ENCODE measurements around the gene DNMT1. TPM values are rescaled to one million over a fixed set of nuclear protein-coding genes. Genes with fewer than 3 reads are reported as not detected.

Gene DNMT1
- total RNA-seq, 4 donors from 2014 or later, result 23.3 to 122 (median 42.0) TPM

DNA sequence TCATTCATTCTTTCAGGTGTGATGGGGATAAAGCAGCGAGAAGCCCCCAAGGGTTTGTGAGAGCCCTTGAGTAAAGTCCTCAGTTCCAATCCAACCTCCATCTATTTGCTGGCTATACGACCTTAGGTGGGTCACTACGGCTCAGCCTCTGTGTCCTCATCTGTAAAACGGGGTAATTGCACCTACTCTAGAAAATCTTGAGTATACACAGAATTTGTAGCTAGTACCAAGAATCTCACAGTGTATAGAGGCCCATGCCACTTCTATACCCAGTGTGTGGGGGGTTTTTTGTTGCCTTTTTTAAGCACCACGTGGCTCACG lies 406 bp upstream of the DNMT1 start:
- Histone ChIP-seq H3K36me3 (no peaks in the 10 kb centered on the region), H3K4me3 (peak overlapping the region; percentile 72 to 87 (median 78)), H3K4me1 (peaks cover 10 to 20% (median 15%) of the 10 kb centered on the region in 4 donors), H3K9me3 (no peaks in the 10 kb centered on the region), H3K27ac (peak overlapping the region; percentile 88 to 96 (median 92)), H3K27me3 (no peaks in the 10 kb centered on the region)
- in situ Hi-C loops (cut with MboI; ENCODE audit: low pct_ligation_motif_present in 1 of 4, low pct_unique_long_range_greater_than_20kb in 1 of 4, low sequenced_read_pairs in 3 of 4) (loop anchor here in 1 of 4 donors (10.0 kb wide), 1 partner anchor 50 kb away; no protein-coding TSS in a partner anchor), intact Hi-C loops (cut with DNase I; ENCODE audit: low total_unique reads) (no loop called here)
- no peak for DNase-seq
- TF ChIP-seq EP300 (IDR thresholded peaks at IDR 0.05; ENCODE audit: low read depth) (no peak), POLR2A (IDR thresholded peaks at IDR 0.05) (no peak)
- WGBS, 2 donors (ENCODE audit: low coverage in 1 of 2), result 26% methylated on average over 6 of the region's 6 CpGs; no CpG with 5 or more reads in 1 of the 2 donors

GRCh38 chr19:10193790-10194499 lies 808 bp downstream of the DNMT1 start:
- intact Hi-C loops (cut with DNase I; ENCODE audit: low total_unique reads), result no loop called here
- DNase-seq, result peak; percentile 10
- 0 to 1% methylated on average over 4 to 14 of the region's 30 CpGs for WGBS, 2 donors (ENCODE audit: low coverage in 1 of 2)

GRCh38 chr19:10192922-10193321 lies 1.8 kb downstream of the DNMT1 start:
- H3K9me3 ChIP-seq, result no peaks in the 10 kb centered on the region
- in situ Hi-C loops (cut with MboI; ENCODE audit: low pct_ligation_motif_present in 1 of 4, low pct_unique_long_range_greater_than_20kb in 1 of 4, low sequenced_read_pairs in 3 of 4) (loop anchor here in 1 of 4 donors (10.0 kb wide), 1 partner anchor 52 kb away; no protein-coding TSS in a partner anchor), intact Hi-C loops (cut with DNase I; ENCODE audit: low total_unique reads) (no loop called here)
- WGBS, 2 donors (ENCODE audit: low coverage in 1 of 2), result 92% methylated on average over 6 of the region's 6 CpGs; no CpG with 5 or more reads in 1 of the 2 donors
- TF ChIP-seq, protein P1, sequence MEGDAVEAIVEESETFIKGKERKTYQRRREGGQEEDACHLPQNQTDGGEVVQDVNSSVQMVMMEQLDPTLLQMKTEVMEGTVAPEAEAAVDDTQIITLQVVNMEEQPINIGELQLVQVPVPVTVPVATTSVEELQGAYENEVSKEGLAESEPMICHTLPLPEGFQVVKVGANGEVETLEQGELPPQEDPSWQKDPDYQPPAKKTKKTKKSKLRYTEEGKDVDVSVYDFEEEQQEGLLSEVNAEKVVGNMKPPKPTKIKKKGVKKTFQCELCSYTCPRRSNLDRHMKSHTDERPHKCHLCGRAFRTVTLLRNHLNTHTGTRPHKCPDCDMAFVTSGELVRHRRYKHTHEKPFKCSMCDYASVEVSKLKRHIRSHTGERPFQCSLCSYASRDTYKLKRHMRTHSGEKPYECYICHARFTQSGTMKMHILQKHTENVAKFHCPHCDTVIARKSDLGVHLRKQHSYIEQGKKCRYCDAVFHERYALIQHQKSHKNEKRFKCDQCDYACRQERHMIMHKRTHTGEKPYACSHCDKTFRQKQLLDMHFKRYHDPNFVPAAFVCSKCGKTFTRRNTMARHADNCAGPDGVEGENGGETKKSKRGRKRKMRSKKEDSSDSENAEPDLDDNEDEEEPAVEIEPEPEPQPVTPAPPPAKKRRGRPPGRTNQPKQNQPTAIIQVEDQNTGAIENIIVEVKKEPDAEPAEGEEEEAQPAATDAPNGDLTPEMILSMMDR (IDR thresholded peaks at IDR 0.05), result no peak
- TF ChIP-seq POLR2AphosphoS5 (IDR thresholded peaks at IDR 0.05) (no peak), POLR2A (IDR thresholded peaks at IDR 0.05) (no peak), EP300 (IDR thresholded peaks at IDR 0.05; ENCODE audit: low read depth) (no peak)
- no peaks in the 10 kb centered on the region for H3K36me3 ChIP-seq
- H3K4me3 ChIP-seq, result no peak overlapping the region
- peaks cover 10 to 20% (median 15%) of the 10 kb centered on the region in 4 donors for H3K4me1 ChIP-seq
- peak overlapping the region in 2 of 4 donors; percentile 88 to 96 for H3K27ac ChIP-seq
- DNase-seq, result no peak
- H3K27me3 ChIP-seq, result no peaks in the 10 kb centered on the region

More at GRCh38 chr19:10193790-10194499, 808 bp downstream of the DNMT1 start:
- H3K27me3 ChIP-seq, result no peaks in the 10 kb centered on the region
- TF ChIP-seq POLR2A (IDR thresholded peaks at IDR 0.05) (no peak), EP300 (IDR thresholded peaks at IDR 0.05; ENCODE audit: low read depth) (no peak), POLR2AphosphoS5 (IDR thresholded peaks at IDR 0.05) (no peak)
- TF ChIP-seq, protein P1 (IDR thresholded peaks at IDR 0.05), result no peak
- H3K27ac ChIP-seq, result peak overlapping the region; percentile 88 to 96 (median 92)
- peaks cover 10 to 20% (median 15%) of the 10 kb centered on the region in 4 donors for H3K4me1 ChIP-seq
- peak overlapping the region; percentile 72 to 87 (median 78) for H3K4me3 ChIP-seq
- H3K36me3 ChIP-seq, result no peaks in the 10 kb centered on the region
- in situ Hi-C loops (cut with MboI; ENCODE audit: low pct_ligation_motif_present in 1 of 4, low pct_unique_long_range_greater_than_20kb in 1 of 4, low sequenced_read_pairs in 3 of 4), result loop anchor here in 1 of 4 donors (10.0 kb wide), 1 partner anchor 51 kb away; no protein-coding TSS in a partner anchor
- H3K9me3 ChIP-seq, result no peaks in the 10 kb centered on the region

GRCh38 chr19:10191347-10191746 lies 3.4 kb downstream of the DNMT1 start:
- H3K27me3 ChIP-seq, result no peaks in the 10 kb centered on the region
- intact Hi-C loops (cut with DNase I; ENCODE audit: low total_unique reads), result no loop called here
- WGBS, 2 donors (ENCODE audit: low coverage in 1 of 2), result 88% methylated on average over 2 of the region's 2 CpGs; no CpG with 5 or more reads in 1 of the 2 donors
- no peak for DNase-seq
- no peak overlapping the region for H3K4me3 ChIP-seq
- H3K9me3 ChIP-seq, result no peaks in the 10 kb centered on the region
- TF ChIP-seq POLR2AphosphoS5 (IDR thresholded peaks at IDR 0.05) (no peak), EP300 (IDR thresholded peaks at IDR 0.05; ENCODE audit: low read depth) (no peak), POLR2A (IDR thresholded peaks at IDR 0.05) (no peak)
- TF ChIP-seq, protein P1 (IDR thresholded peaks at IDR 0.05), result no peak
- H3K36me3 ChIP-seq, result no peaks in the 10 kb centered on the region
- in situ Hi-C loops (cut with MboI; ENCODE audit: low pct_ligation_motif_present in 1 of 4, low pct_unique_long_range_greater_than_20kb in 1 of 4, low sequenced_read_pairs in 3 of 4), result loop anchor here in 1 of 4 donors (10.0 kb wide), 1 partner anchor 53 kb away; no protein-coding TSS in a partner anchor
- H3K4me1 ChIP-seq, result peaks cover 10 to 20% (median 15%) of the 10 kb centered on the region in 4 donors
- no peak overlapping the region for H3K27ac ChIP-seq

Data from transverse colon (tissue), 4 donors.